HepG2 (cell line): Measurements from ENCODE around the gene AKAP8L. TPM values are rescaled to one million over a fixed set of nuclear protein-coding genes. Genes with fewer than 3 reads are reported as not detected.
A peak's percentile ranks its signal among the peaks of the same experiment; 100 is the strongest.

Source experiments
- ATAC-seq: fragments of 200-7000 bp; cut with Tn5 transposase; 3 replicates; pipeline ENCODE4 v1.9.1; 2020; ENCODE audit warnings: mild to moderate bottlenecking, moderate library complexity
- BruUV-seq: library from RNA; stranded (reverse); fragments of 400-500 nt; replicated peaks from 2 replicates; lab custom pipeline; 2021; lab: Mats Ljungman, UMichigan
- CTCF ChIA-PET: fragments of 300-600 bp; formaldehyde crosslinking; extraction: SDS; loops from one replicate; lab custom pipeline; 2021; ENCODE audit warnings: low total read pairs, inconsistent platforms, low intra/inter-chr PET ratio; lab: Yijun Ruan, JAX
- POLR2A ChIA-PET: fragments of 350-600 bp; sonication (Branson Sonifier 250); formaldehyde crosslinking; loops from one replicate; lab custom pipeline; 2020; ENCODE audit warnings: antibody characterized with exemption, inconsistent platforms; lab: Yijun Ruan, JAX
- DNase-seq: peaks from one replicate; pipeline ENCODE4 v3.0.0-alpha.2; 2015; ENCODE audit warnings: low spot score
- FAIRE-seq: peaks from 3 replicates; lab custom pipeline; 2011; peaks lifted over from hg19 to GRCh38; lab: Jason Lieb, UNC
- H2AFZ ChIP-seq: one replicate; pipeline ENCODE4 v1.6.1; 2011; ENCODE audit warnings: low read length, inconsistent platforms
- H3K27ac ChIP-seq: fragments of 300-600 bp; 3 replicates; pipeline ENCODE4 v1.8.0; 2011; ENCODE audit warnings: mixed run types, mild to moderate bottlenecking, mixed read lengths, low read length, inconsistent platforms; ENCODE audit not compliant: insufficient read depth; ENCODE audit errors: extremely low read length
- H3K27me3 ChIP-seq, 2 experiments: fragments of 200-600 bp in 1 of 2; 2 replicates in 1 of 2; 3 replicates in 1 of 2; pipeline versions ENCODE4 v1.6.0 to v1.8.0; 2011; ENCODE audit warnings: low read length in 2 of 2, mild to moderate bottlenecking in 2 of 2, moderate library complexity in 2 of 2, inconsistent platforms in 1 of 2; ENCODE audit not compliant: insufficient read depth in 2 of 2, control insufficient read depth in 1 of 2
- H3K36me3 ChIP-seq, 2 experiments: fragments of 200-600 bp in 1 of 2; replicated peaks in 1 of 2; 2 replicates in 1 of 2; 3 replicates in 1 of 2; pipeline versions ENCODE4 v1.5.1 to v1.8.0; 2011; ENCODE audit warnings: low read length in 2 of 2, inconsistent platforms in 1 of 2; ENCODE audit not compliant: insufficient read depth in 2 of 2, control insufficient read depth in 1 of 2
- H3K4me1 ChIP-seq: 2 replicates; pipeline ENCODE4 v1.5.1; 2012; ENCODE audit warnings: low read length, inconsistent platforms; ENCODE audit not compliant: insufficient read depth
- H3K4me2 ChIP-seq: 2 replicates; pipeline ENCODE4 v1.6.0; 2011; ENCODE audit warnings: low read depth, low read length, inconsistent platforms
- H3K4me3 ChIP-seq, 3 experiments: fragments of 200-600 bp in 1 of 3; sonication (generic), shearing (Covaris generic) in 1 of 3; replicated peaks in 1 of 3; 2 replicates each; pipeline ENCODE4 v1.5.1; 2011 to 2016; ENCODE audit warnings: low read length in 3 of 3, inconsistent platforms in 2 of 3, low read depth in 2 of 3, mild to moderate bottlenecking in 2 of 3, control low read depth in 1 of 3, mixed read lengths in 1 of 3; ENCODE audit not compliant: insufficient read depth in 1 of 3
- H3K79me2 ChIP-seq: one replicate; pipeline ENCODE4 v1.6.1; 2011; ENCODE audit warnings: low read length, inconsistent platforms; ENCODE audit not compliant: insufficient read depth
- H3K9ac ChIP-seq: 2 replicates; pipeline ENCODE4 v1.6.0; 2011; ENCODE audit warnings: mild to moderate bottlenecking, low read depth, low read length, inconsistent platforms; ENCODE audit not compliant: insufficient read depth
- H3K9me3 ChIP-seq: 2 replicates; pipeline ENCODE4 v1.5.1; 2012; ENCODE audit warnings: mild to moderate bottlenecking, low read length
- H4K20me1 ChIP-seq: 2 replicates; pipeline ENCODE4 v1.6.0; 2011; ENCODE audit warnings: inconsistent platforms, mild to moderate bottlenecking, low read length, moderate library complexity; ENCODE audit not compliant: insufficient read depth
- ELF3 ChIP-seq: IDR thresholded peaks from 2 replicates; pipeline ENCODE4 v1.6.1; 2016; ENCODE audit warnings: missing genetic modification reagents, missing compliant biosample characterization
- GATAD2A ChIP-seq: IDR thresholded peaks from 2 replicates; pipeline ENCODE4 v1.6.1; 2016
- HNF4A ChIP-seq: sonication (generic); formaldehyde crosslinking; IDR thresholded peaks from 2 replicates; pipeline ENCODE4 v1.4.0; 2020; ENCODE audit warnings: missing genetic modification reagents
- HNRNPH1 ChIP-seq: fragments of 200-400 bp; formaldehyde crosslinking; optimal IDR thresholded peaks from 2 replicates; pipeline ENCODE3; 2017; ENCODE audit warnings: mild to moderate bottlenecking, low read depth, low read length
- HOXA9 ChIP-seq: sonication (generic); formaldehyde crosslinking; IDR thresholded peaks from 2 replicates; pipeline ENCODE4 v1.8.1; 2022; ENCODE audit warnings: missing genetic modification reagents, mild to moderate bottlenecking, moderate library complexity, borderline replicate concordance
- KLF13 ChIP-seq: sonication (generic); formaldehyde crosslinking; IDR thresholded peaks from 2 replicates; pipeline ENCODE4 v1.4.0; 2020; ENCODE audit warnings: mild to moderate bottlenecking, missing genetic modification reagents
- KMT2B ChIP-seq: IDR thresholded peaks from 2 replicates; pipeline ENCODE4 v1.6.1; 2016; ENCODE audit warnings: missing genetic modification reagents, missing compliant biosample characterization
- NR2F6 ChIP-seq, 2 experiments: IDR thresholded peaks; 2 replicates each; pipeline ENCODE4 v1.6.1; 2016; ENCODE audit warnings: antibody characterized with exemption in 1 of 2, mild to moderate bottlenecking in 1 of 2
- PHB2 ChIP-seq: fragments of 450-650 bp; IDR thresholded peaks from 2 replicates; pipeline ENCODE4 v1.6.1; 2018; ENCODE audit not compliant: partially characterized antibody
- RARA ChIP-seq: IDR thresholded peaks from 2 replicates; pipeline ENCODE4 v1.6.1; 2016; ENCODE audit warnings: missing genetic modification reagents, missing compliant biosample characterization
- SMC3 ChIP-seq: IDR thresholded peaks from 2 replicates; pipeline ENCODE4 v1.6.1; 2011; ENCODE audit warnings: low read length, improper control_type of control experiment
- SRSF9 ChIP-seq: fragments of 200-400 bp; formaldehyde crosslinking; IDR thresholded peaks from 2 replicates; pipeline ENCODE4 v1.6.1; 2018; ENCODE audit warnings: borderline replicate concordance, mild to moderate bottlenecking, low read depth, low read length; ENCODE audit not compliant: insufficient read depth, poor library complexity, severe bottlenecking
- ZNF556 ChIP-seq: sonication (generic); formaldehyde crosslinking; IDR thresholded peaks from 2 replicates; pipeline ENCODE4 v1.4.0; 2020; ENCODE audit warnings: mild to moderate bottlenecking, missing genetic modification reagents, borderline replicate concordance
- ZNF572 ChIP-seq: sonication (generic); formaldehyde crosslinking; IDR thresholded peaks from 2 replicates; pipeline ENCODE4 v1.5.1; 2020; ENCODE audit warnings: mild to moderate bottlenecking, missing genetic modification reagents
- ZNF710 ChIP-seq: sonication (generic); formaldehyde crosslinking; IDR thresholded peaks from 2 replicates; pipeline ENCODE4 v1.5.0; 2020; ENCODE audit warnings: mild to moderate bottlenecking, missing genetic modification reagents, borderline replicate concordance
- ZNF746 ChIP-seq: sonication (generic); formaldehyde crosslinking; IDR thresholded peaks from 2 replicates; pipeline ENCODE4 v1.8.0; 2022; ENCODE audit warnings: mild to moderate bottlenecking, missing genetic modification reagents
- WGBS: methylation state at CpG from one replicate; pipeline ENCODE4 v1.1.6; 2017; ENCODE audit warnings: low lambda C conversion rate; 5-methylcytosine and 5-hydroxymethylcytosine counted together
- in situ Hi-C: cut with HindIII; loops from 2 replicates; pipeline ENCODE4 v1.10.0; 2017; ENCODE audit warnings: low pct_unique_long_range_greater_than_20kb; ENCODE audit not compliant: extremely low pct_ligation_motif_present
- intact Hi-C: fragments of 100-400 bp; cut with micrococcal nuclease; formaldehyde crosslinking; loops from one replicate; pipeline ENCODE4 v1.10.0; 2022; ENCODE audit not compliant: unreplicated experiment
- polyA plus RNA-seq, 8 experiments: library from polyadenylated mRNA; depleted of rRNA in 3 of 8; stranded (reverse) in 7 of 8; unstranded in 1 of 8; fragments of >200 nt; fragmentation: Illumina TruSeq in 4 of 8; extraction: Trizol in 4 of 8; gene quantifications; 2 replicates each; pipeline versions ENCODE4 v1.2.1 to v1.2.3, GENCODE V29; 2011 to 2016; ENCODE audit warnings: low read depth in 4 of 8, missing spikeins in 1 of 8, mixed read lengths in 1 of 8; ENCODE audit not compliant: insufficient read depth in 1 of 8
- total RNA-seq, 5 experiments: library from RNA; depleted of rRNA; stranded (reverse); fragments of >200 nt; fragmentation: Illumina TruSeq; extraction: Trizol; gene quantifications; 2 replicates each; pipeline ENCODE4 v1.2.3, GENCODE V29; 2016; ENCODE audit warnings: low read depth in 1 of 5

AKAP8L gene
- total and polyA plus RNA-seq, 2 of the 13 experiments (the other 11 are each of a cell fraction or from before 2014, with no cell fraction given) = 48.2 to 49.6 TPM

- H3K27ac ChIP-seq = peak overlapping the region; percentile 78
- BruUV-seq = no TSS peak
- H3K36me3 ChIP-seq = no peaks in the 10 kb centered on the region
- DNase-seq = no peak
- H3K4me3 ChIP-seq = no peak overlapping the region
- no peaks in the 10 kb centered on the region for H3K79me2 ChIP-seq
- no peak for TF ChIP-seq ZNF556 (CRISPR knock-in tag)
- 0 out of 2 replicates have a peak, but pooled peaks have one; percentile 50 for TF ChIP-seq ZNF572 (CRISPR knock-in tag)
- TF ChIP-seq, all 625 proteins: peak for 1
- Histone ChIP-seq H3K27me3 (no peaks in the 10 kb centered on the region), H4K20me1 (no peaks in the 10 kb centered on the region), H3K9me3 (no peaks in the 10 kb centered on the region), H3K4me1 (peaks cover 34% of the 10 kb centered on the region), H2AFZ (no peak overlapping the region), H3K9ac (no peak overlapping the region), H3K4me2 (peak overlapping the region; percentile 72)
- CTCF ChIA-PET = interaction anchor here (1.6 kb wide), 1 partner anchor 19 kb away, joined by 5 read pairs; no protein-coding TSS in a partner anchor
- intact Hi-C loops (no loop called here), in situ Hi-C loops (no loop called here)
- ATAC-seq (no peak), FAIRE-seq (no peak)
- WGBS = 95% methylated on average over 14 of the region's 27 CpGs
- POLR2A ChIA-PET = no interaction called here
These were observed 19.8 kb upstream of the AKAP8L start for GRCh38 chr19:15438577-15438976.

GRCh38 chr19:15438124-15438496 is 19.3 kb upstream of the AKAP8L start:
- Histone ChIP-seq H3K4me1 (peaks cover 38% of the 10 kb centered on the region), H3K79me2 (no peaks in the 10 kb centered on the region), H3K27ac (peak overlapping the region; percentile 78), H2AFZ (no peak overlapping the region), H3K4me2 (peak overlapping the region; percentile 72), H3K9me3 (no peaks in the 10 kb centered on the region), H3K9ac (peak overlapping the region; percentile 40; the same call in 1 of the 2 replicates), H4K20me1 (no peaks in the 10 kb centered on the region), H3K27me3 (no peaks in the 10 kb centered on the region), H3K36me3 (no peaks in the 10 kb centered on the region), H3K4me3 (peak overlapping the region in 2 of 3 experiments; percentile 3 to 54; a peak in 3 of 6 replicates)
- intact Hi-C loops (no loop called here), in situ Hi-C loops (no loop called here)
- FAIRE-seq (peak; percentile 73), ATAC-seq (peak; percentile 80), DNase-seq (peak; percentile 57)
- 0% methylated on average over 2 of the region's 2 CpGs for WGBS
- BruUV-seq = no TSS peak
- POLR2A ChIA-PET = no interaction called here
- CTCF ChIA-PET = interaction anchor here (1.6 kb wide), 1 partner anchor 18 kb away, joined by 5 read pairs; no protein-coding TSS in a partner anchor
- TF ChIP-seq NR2F6 (IDR thresholded peaks at IDR 0.05) = no peak
- no peak for TF ChIP-seq NR2F6 (CRISPR knock-in tag; IDR thresholded peaks at IDR 0.05)
- TF ChIP-seq RARA = 0 out of 2 replicates have a peak, but pooled peaks have one; percentile 21
- TF ChIP-seq ZNF710 (CRISPR knock-in tag) = peak; percentile 99
- TF ChIP-seq SRSF9 = no peak
- peak; percentile 31; the same call in 1 of the 2 replicates for TF ChIP-seq GATAD2A
- TF ChIP-seq ELF3 = no peak
- no peak for TF ChIP-seq KLF13 (CRISPR knock-in tag)
- no peak for TF ChIP-seq SMC3
- TF ChIP-seq HNRNPH1 = no peak
- no peak for TF ChIP-seq HOXA9 (CRISPR knock-in tag)
- no peak for TF ChIP-seq PHB2
- TF ChIP-seq KMT2B = no peak
- TF ChIP-seq ZNF746 = no peak
- TF ChIP-seq HNF4A (CRISPR knock-in tag) = peak; percentile 74
